Measurements from ENCODE around the gene HIBCH.
"Not testable (repeated sequence)": the region's sequence is repeated elsewhere in the genome, so short reads cannot be mapped to it uniquely, and the experiment has no call there.

Gene HIBCH, protein sequence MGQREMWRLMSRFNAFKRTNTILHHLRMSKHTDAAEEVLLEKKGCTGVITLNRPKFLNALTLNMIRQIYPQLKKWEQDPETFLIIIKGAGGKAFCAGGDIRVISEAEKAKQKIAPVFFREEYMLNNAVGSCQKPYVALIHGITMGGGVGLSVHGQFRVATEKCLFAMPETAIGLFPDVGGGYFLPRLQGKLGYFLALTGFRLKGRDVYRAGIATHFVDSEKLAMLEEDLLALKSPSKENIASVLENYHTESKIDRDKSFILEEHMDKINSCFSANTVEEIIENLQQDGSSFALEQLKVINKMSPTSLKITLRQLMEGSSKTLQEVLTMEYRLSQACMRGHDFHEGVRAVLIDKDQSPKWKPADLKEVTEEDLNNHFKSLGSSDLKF

GRCh38 chr2:190319555-190320498 is at the start of gene HIBCH:
TSS of gene HIBCH (minus strand) at chr2:190319826. CDS start at chr2:190319750, 76 bp downstream.
- peak; percentile 97 for DNase-seq (ENCODE audit: low read depth, low spot score)

GRCh38 chr2:190367091-190367490 is 47.5 kb upstream of the HIBCH start:
- no peak for DNase-seq (ENCODE audit: low read depth, low spot score)

GRCh38 chr2:190366248-190366753 is 46.7 kb upstream of the HIBCH start:
- no peak for DNase-seq (ENCODE audit: low read depth, low spot score)

DNA sequence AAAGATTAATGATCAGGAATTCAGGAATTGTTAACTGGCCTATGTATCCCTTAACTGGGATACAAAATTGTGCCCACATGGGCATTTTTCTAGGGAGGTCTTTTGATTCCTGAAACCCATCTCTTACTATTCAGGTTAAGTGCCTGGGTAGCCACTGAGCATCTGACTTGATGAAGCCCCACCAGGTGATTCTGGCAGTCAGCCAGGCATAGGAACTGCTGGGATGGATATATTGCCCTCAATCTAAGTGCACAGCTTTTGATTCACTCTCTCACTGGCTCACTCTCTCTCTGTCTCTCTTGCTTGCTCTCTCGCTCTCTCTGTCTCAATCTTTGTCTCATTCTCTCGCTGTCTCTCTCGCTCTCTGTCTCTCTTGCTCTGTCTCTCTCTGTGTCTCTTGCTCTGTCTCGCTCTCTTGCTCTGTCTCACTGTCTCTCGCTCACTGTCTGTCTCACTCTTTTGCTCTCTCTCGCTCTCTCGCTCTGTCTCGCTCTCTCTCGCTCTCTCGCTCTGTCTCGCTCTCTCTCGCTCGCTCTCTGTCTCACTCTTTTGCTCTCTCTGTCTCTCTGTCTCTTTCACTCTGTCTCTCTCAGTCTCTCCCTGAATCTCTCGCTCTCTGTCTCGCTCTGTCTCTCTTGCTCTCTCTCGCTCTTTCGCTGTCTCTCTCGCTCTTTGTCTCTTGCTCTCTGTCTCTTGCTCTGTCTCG is 46.0 kb upstream of the HIBCH start:
- DNase-seq (ENCODE audit: low read depth, low spot score): no peak

DNA sequence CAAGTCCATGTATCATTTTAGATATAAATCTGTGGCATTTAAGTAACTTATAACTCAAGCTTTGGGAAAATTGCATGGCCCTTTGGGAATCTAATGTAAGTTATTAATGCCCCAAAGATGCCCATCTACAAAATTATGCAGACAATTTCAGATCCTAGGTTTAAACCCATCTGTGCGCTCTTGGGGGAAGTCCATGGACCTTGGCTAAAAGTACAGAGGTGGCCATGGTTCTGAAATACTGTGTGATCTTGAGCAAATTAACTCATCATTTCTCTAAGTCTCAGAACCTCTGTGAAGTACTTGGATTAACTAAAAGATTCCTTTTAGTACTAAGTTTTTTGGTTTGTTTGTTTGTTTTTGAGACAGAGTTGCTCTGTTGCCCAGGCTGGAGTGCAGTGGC is 43.3 kb upstream of the HIBCH start:
- DNase-seq (ENCODE audit: low read depth, low spot score): no peak

DNA sequence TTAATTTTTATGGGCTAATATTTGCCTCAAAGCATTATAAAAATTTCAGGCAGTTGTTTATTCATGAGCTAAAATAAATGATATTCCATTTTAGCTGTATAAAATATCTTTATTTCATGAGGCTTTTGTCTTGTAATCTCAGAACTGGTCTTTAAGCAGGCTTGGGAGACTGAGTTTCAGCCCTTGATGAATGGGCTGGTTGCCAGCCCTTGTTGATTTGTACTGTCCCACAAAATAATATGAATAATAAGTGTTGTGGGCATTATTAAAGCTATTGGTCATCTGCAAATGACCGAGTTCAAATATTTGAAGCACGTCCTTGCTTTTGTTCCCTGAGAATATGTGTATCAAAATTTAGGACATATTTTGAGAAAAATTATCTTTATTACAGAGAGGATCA is 41.9 kb upstream of the HIBCH start:
- no peak for DNase-seq (ENCODE audit: low read depth, low spot score)

DNA sequence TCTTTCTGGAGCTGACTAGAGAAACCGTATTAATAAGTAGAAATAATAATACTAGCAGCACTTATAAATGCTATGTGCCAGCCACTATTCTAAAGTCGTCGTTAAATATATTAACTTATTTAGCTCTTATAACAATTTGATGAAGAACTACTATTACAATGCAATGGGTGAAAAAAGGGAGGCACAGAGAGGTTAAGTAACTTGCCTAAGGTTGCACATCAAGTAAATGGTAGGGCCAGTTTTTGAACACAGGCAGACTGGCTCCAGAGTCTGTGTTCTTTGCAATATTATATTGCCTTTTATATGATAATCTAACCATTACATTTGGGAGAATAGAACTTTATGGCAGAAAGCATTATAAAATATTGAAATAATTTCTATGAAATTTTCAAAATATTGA is 41.3 kb upstream of the HIBCH start:
- DNase-seq (ENCODE audit: low read depth, low spot score): no peak

GRCh38 chr2:190360561-190360960 is 40.9 kb upstream of the HIBCH start:
- no peak for DNase-seq (ENCODE audit: low read depth, low spot score)

- DNase-seq (ENCODE audit: low read depth, low spot score): not testable (repeated sequence)
Measured at GRCh38 chr2:190358655-190359448, 39.2 kb upstream of the HIBCH start.

DNA sequence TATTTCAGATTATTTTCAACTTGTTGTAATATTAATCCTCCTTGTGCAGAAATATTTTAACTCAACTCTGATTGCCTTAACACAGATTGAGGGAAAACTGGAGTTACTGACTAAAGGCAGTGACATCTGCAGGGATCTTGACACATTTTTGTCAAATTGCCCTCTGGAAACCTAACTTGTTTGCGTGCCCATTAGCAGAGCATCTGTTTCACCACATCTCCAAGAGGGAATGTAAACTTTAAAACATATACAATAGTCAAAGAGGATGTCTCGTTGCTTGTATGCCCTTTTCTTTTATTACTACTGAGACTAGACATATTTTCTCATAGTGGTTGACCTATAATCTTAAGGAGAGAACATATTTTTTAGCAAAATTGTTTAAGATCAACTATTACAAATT is 38.0 kb upstream of the HIBCH start:
- no peak for DNase-seq (ENCODE audit: low read depth, low spot score)

DNA sequence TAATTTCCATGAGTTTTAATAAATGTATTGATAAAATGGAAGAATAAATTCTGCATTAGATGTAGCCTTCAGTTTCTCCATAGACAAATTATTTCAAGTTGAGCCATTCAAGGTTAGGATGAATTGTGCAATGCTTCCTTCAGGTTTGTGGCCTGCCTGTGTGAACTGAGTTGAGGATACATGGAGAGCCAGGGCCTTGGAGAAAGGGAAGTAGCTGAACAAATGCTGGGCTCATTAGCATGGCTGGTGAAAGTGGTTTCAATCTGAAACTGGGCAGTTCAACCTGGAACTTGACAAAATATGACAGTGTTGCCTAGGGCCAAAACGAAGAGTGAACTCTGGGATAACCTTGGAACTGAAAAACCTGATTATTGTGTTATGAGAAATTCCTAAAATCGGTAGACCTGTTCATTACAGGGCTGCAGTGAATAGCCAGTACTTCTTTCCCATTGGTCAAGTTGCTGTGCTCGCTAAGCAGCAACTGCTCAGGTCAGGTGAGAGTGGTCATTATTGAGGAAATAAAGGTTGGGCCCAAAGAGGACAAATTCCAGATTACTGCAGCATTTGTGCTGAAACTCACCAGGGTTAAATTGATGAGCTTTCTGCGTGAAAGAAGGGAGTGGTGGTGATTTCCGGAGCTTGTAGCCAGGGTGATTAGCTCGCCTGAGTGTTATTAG is 36.5 kb upstream of the HIBCH start:
- DNase-seq (ENCODE audit: low read depth, low spot score): no peak

- no peak for DNase-seq (ENCODE audit: low read depth, low spot score)
Measured at GRCh38 chr2:190354003-190354690, 34.5 kb upstream of the HIBCH start.

DNA sequence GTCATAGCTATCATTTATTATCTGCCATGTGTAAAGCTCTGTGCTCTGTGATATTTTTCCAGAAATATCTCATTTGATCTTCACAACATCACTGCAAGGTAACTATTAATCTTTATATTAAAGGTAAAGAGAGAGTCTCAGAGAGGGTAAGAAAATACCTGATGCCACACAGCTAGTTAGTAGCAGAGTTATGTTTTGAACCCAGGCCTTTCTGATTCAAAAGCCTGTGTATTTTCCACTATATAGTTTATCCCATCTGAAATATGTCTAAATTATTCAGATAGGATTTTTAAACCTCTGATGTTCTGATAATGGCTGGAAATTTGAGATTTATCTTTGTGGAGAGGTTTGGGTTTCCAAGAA is 33.9 kb upstream of the HIBCH start:
- DNase-seq (ENCODE audit: low read depth, low spot score): no peak

DNA sequence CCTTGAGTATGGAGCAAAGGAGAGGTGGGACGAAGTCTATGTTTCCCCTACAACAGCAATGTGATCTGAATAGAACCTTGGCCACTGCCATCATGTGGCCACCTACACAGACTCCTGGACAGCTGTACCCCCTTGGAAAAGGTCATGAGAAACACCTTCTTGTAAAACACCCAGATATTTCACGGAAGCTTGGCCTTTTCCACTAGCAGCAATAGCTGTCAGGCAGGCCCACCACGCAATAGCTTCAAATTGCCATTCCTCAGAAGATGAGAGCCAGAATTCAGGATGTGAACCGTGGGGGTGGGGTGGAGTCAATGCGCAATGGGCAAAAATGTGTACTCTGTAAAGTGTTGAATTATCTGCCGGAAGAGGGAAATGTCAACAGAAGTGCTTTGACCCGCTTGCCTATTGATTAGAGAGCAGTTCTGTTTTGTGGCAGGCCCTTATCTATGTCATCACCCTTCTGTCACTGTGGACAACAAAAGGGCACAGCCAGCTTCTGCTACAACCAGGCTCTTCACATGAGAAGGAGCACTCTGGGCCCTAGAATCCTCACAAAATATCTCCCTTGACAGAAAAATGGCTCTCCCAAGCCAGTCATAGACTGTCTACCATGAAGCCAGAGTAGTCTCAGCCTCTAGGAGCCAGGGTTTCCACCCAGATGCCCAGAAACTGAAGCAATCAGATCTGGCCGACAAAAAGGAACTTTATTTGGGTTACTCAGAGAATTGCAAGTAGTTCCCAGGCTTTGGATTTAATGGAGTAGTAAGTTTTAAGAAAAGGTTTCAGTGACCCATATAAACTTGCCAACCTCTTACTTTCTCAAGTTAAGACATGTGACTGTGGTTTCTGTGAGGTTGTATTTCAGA is 33.3 kb upstream of the HIBCH start:
- DNase-seq (ENCODE audit: low read depth, low spot score): no peak

GRCh38 chr2:190351955-190352354 is 32.3 kb upstream of the HIBCH start:
- DNase-seq (ENCODE audit: low read depth, low spot score): no peak

GRCh38 chr2:190350371-190350770 is 30.7 kb upstream of the HIBCH start:
- no peak for DNase-seq (ENCODE audit: low read depth, low spot score)

- DNase-seq (ENCODE audit: low read depth, low spot score): no peak
Measured at GRCh38 chr2:190344276-190344827, 24.7 kb upstream of the HIBCH start.

DNA sequence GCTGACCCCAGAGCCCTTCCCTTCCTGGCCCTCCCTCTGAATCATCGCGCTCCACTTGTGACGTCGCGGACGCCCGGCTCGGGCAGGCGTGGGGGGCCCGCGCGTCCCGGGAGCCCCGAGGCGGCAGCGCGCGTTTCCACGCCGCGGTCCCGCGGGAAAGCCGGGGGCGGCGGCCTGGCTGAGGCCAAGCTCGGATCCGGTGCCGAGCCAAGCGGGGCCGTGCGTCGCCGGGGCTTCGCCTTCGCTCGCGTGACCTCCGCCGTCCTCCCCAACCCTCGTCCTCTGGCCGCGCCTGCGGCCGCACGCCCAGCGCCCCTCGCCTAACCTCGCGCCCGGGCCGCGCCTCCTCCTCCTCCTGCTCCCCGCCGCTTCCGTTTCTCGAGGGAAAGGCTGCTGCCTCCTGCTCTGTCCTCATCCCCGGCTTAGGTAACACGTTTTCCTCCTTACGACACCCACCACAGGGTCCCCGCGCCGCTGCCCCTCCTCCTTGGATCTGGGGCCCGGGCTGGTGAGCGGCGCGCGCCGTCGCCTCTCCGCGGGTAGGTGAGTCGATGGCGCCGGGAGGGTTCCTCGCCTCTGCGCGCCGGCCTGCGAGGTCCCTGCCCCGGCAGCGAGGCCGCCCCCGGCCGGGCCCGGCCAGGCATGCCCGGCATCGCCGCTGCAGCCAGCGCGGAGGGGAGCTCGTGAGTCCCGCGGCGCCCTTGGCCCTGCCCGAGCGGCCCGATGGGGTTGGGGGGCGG is 24.1 kb upstream of the HIBCH start, which contains the start of gene INPP1:
TSS of gene INPP1 (plus strand) at position 54 of the 740 bp plus-strand sequence. CDS start 16,514 bp downstream, outside the sequence.
- DNase-seq (ENCODE audit: low read depth, low spot score): no peak
